Stimulated activated CD4-positive, alpha-beta T cell treated with anti-CD3 and anti-CD28 coated beads, TNF-alpha, amount 100 ng/mL, for 48 hours (primary cell): Measurements from ENCODE around the gene EPM2AIP1.
"Not testable (repeated sequence)": the region's sequence is repeated elsewhere in the genome, so short reads cannot be mapped to it uniquely, and the experiment has no call there.

Experiments
- DNase-seq, 3 donors: peaks; one replicate each; pipeline ENCODE4 v3.0.0-alpha.2; 2020; ENCODE audit warnings: low read depth in 3 of 3

Gene EPM2AIP1

DNA sequence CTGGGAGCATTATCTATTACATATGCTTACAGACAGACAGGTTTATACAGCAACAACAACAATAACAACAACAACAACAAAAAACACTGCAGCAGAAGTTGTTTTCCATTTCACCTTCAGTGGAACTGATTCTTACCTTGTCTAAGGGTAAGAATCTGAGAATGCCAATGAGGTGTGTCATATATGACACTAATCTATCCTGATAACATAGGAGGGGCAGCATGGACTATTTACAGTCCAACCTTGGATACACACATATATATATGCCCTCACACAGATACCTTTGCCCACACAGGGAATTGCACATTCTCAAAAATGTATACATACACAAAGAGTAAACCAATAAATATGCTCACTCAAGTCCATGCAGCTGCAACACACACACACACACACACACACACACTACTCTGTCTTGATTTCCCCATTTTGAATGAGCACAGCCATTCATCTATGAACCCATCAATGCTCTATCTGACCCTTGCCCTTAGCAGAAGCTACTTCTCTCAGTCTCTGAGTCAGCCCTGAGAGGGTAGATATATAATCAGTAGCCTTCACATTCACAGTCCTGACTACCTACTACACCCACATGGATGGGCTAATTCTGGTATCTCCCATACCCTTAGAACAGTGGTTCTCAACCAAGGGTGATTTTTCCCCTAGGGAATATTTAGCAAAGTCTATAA is 38.3 kb downstream of the EPM2AIP1 start:
- DNase-seq: no peak

DNA sequence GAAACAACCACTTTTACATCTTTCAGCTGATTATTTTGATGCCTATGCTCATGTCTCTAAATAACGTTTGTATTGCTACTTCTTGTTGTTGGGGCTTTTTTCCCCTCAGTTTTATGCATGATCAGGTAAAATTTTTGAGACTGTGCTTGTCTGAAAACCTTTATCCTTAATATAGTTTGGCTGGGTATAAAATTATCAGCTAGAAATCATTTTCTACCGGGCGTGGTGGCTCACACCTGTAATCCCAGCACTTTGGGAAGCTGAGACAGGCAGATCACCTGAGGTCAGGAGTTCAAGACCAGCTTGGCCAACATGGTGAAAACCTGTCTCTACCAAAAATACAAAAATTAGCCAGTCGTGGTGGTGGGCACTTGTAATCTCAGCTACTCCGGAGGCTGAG is 45.1 kb downstream of the EPM2AIP1 start:
- DNase-seq: not testable (repeated sequence)

DNA sequence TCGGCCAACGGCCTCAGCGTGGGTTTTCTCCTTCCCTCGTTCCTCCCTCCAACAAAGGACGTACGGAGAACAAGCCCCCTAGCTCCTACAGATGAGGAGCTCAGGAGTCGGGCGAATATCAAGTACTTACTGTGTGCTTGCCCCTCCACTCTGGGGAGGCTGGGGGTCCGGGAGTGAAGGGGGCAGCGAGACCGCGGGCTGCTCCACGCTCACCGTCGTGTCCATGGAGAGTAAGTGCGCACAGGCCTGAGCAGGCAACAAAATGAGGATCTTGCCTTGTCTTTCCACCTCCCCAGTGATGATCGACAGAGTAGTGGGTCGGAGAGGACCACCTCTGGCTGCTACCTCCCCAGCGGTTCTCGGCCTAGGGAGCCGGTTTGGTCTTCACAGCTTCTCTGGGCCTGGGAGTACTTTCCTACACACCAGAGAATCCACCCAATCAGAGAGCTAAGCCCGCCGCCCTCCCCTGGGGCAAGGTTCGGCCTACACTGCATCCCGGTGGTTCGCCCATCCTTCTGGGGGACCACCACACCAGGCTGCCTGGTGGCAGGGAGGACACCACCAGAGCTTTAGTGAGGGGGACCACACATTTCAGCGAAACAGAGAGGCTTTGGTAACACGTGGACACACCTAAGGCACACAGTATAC is 47.5 kb downstream of the EPM2AIP1 start:
- no peak for DNase-seq

- peak; percentile 52 to 71 (median 67) for DNase-seq
Measured at GRCh38 chr3:36944641-36945270, 48.2 kb downstream of the EPM2AIP1 start, which contains the start of gene TRANK1. TSS of gene TRANK1 (minus strand) at chr3:36945054. CDS start at chr3:36944809, 245 bp downstream.

- peak in 2 of 3 donors; percentile 19 to 38 for DNase-seq
Measured at GRCh38 chr3:36944012-36944640, 48.8 kb downstream of the EPM2AIP1 start.

DNA sequence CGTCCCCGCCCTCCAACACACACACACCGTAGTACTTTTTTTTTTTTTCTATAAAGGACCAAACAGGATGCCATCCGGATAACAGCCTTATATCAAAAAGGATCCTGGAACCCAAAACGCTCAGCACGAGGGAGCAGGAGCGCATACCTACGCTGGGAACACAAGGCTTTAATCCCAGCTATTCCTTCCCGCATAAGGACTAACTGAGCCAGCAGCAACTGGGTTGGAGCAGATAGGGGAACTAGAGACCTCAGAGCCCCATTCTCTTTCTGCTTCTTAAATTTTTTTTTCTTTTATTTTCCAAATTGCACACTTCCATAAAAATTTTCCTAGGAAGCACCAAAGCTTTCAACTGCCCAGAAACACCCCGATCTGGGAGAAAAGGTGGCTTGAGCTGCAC is 49.3 kb downstream of the EPM2AIP1 start:
- DNase-seq: no peak

DNA sequence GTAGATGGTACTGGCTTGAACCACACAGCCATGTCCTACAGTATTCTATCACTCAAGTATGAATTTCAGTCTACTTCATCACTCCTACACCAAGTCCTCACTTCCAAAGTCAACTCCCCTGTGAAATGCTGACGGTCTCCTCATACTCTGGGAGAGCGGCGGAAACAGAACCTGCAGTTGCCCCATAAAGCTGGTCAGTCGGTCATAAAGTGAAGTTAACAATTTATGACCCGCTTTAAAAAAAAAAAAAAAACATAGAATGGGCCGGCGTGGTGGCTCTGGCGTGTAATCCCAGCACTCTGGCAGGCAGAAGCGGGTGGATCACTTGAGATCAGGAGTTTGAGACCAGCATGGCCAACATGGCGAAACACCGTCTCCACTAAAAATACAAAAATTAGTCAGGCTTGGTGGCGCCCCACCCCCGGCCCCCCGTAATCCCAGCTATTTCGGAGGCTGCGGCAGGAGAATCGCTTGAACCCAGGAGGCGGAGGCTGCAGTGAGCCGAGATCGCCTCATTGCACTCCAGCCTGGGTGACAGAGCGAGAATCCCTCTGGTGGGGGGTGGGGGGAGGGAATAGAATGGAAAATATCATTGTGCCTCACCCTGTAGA is 50.2 kb downstream of the EPM2AIP1 start:
- DNase-seq: no peak

DNA sequence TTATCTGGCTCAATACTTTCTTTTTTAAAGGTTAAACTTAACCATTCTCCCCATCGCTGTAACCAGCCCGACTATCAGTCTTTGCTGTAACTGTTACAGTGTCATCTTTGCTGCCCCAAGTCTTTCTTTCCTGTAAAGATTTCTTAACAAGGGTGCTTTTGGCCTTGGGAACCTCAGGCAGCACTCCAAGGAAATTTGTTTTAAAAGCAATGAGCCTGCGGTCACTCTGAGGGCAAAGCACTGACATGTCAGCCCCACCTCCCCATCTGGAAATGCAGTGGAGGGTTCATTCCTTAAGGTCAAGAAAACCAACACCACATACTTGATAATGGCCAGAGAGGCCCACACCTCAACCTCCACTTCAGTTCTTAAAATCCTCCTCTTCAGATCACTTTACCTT is 51.3 kb downstream of the EPM2AIP1 start:
- DNase-seq: no peak

- DNase-seq: no peak
Measured at GRCh38 chr3:36941162-36941561, 51.8 kb downstream of the EPM2AIP1 start.

DNA sequence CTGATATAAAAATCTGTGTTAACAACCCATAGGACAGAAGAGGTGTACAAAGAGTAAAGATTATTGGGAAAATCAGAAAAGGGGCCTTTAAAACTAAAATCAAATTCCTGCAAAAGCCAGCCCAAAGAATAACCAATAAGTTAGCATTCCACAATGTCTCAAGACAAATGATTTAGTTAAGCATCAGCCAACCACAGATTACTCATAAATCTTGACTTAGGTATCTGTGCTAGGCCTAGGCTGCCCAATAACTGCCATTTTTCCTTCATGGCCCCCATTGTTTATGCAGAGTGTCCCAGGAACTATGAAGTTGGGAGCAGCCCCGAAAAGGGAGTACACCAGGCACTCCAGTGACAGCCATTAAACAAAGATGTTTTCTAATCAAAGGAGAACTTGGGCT is 55.4 kb downstream of the EPM2AIP1 start:
- no peak for DNase-seq
